K562 (cell line): ENCODE data around the gene TRPM2. TPM values are rescaled to one million over a fixed set of nuclear protein-coding genes. Genes with fewer than 3 reads are reported as not detected.

ENCODE experiments used
- ATAC-seq: fragments of 200-7000 bp; cut with Tn5 transposase; 3 replicates; pipeline ENCODE4 v1.9.1; 2020; ENCODE audit warnings: moderate library complexity
- BruUV-seq: library from RNA; stranded (reverse); fragments of 400-500 nt; replicated peaks from 2 replicates; lab custom pipeline; 2021; lab: Mats Ljungman, UMichigan
- CTCF ChIA-PET: fragments of 300-600 bp; formaldehyde crosslinking; extraction: SDS; loops from one replicate; lab custom pipeline; 2021; ENCODE audit warnings: low intra/inter-chr PET ratio; lab: Yijun Ruan, JAX
- POLR2A ChIA-PET: fragments of 300-600, 350-650 bp; sonication (Branson Sonifier 250); formaldehyde crosslinking; extraction: SDS; loops from one replicate; lab custom pipeline; 2021; ENCODE audit warnings: antibody characterized with exemption, inconsistent platforms; lab: Yijun Ruan, JAX
- DNase-seq, 4 experiments: peaks; one replicate each; pipeline versions ENCODE4 v3.0.0 to v3.0.0-alpha.2; 2011 to 2018; ENCODE audit warnings: low spot score in 3 of 4, mixed read lengths in 3 of 4; ENCODE audit errors: extremely low read depth in 1 of 4
- FAIRE-seq: peaks from 2 replicates; lab custom pipeline; 2011; peaks lifted over from hg19 to GRCh38; lab: Jason Lieb, UNC
- H2AFZ ChIP-seq: 2 replicates; pipeline ENCODE4 v1.6.0; 2011; ENCODE audit warnings: low read depth, low read length, control low read depth, inconsistent platforms
- H3K27ac ChIP-seq: fragments of 200-600 bp; 3 replicates; pipeline ENCODE4 v1.8.0; 2011; ENCODE audit warnings: low read depth, mild to moderate bottlenecking, control low read depth, inconsistent platforms, low read length, moderate library complexity, mixed read lengths; ENCODE audit errors: extremely low read depth
- H3K27me3 ChIP-seq, 2 experiments: fragments of 300-600 bp in 1 of 2; 2 replicates in 1 of 2; 3 replicates in 1 of 2; pipeline versions ENCODE4 v1.6.0 to v1.8.0; 2011; ENCODE audit warnings: inconsistent platforms in 2 of 2, low read length in 2 of 2, mild to moderate bottlenecking in 1 of 2, mixed read lengths in 1 of 2, moderate library complexity in 1 of 2; ENCODE audit not compliant: control insufficient read depth in 2 of 2, insufficient read depth in 2 of 2
- H3K36me3 ChIP-seq: fragments of 300-600 bp; 3 replicates; pipeline ENCODE4 v1.8.0; 2011; ENCODE audit warnings: mild to moderate bottlenecking, low read length, inconsistent platforms; ENCODE audit not compliant: control insufficient read depth, insufficient read depth
- H3K4me1 ChIP-seq, 2 experiments: fragments of 200-600 bp in 1 of 2; replicated peaks in 1 of 2; 2 replicates in 1 of 2; 3 replicates in 1 of 2; pipeline versions ENCODE4 v1.5.1 to v1.8.0; 2011; ENCODE audit warnings: inconsistent platforms in 2 of 2, low read length in 2 of 2, mild to moderate bottlenecking in 1 of 2, mixed read lengths in 1 of 2, moderate library complexity in 1 of 2; ENCODE audit not compliant: control insufficient read depth in 2 of 2, insufficient read depth in 2 of 2
- H3K4me2 ChIP-seq: 2 replicates; pipeline ENCODE4 v1.6.1; 2011; ENCODE audit warnings: low read length, control low read depth, inconsistent platforms, mixed read lengths; ENCODE audit not compliant: insufficient read depth
- H3K4me3 ChIP-seq: fragments of 200-600 bp; sonication (generic), shearing (Covaris generic); 2 replicates; pipeline ENCODE4 v1.5.1; 2016; ENCODE audit warnings: control low read depth, inconsistent platforms
- H3K79me2 ChIP-seq: fragments of 200-600 bp; 3 replicates; pipeline ENCODE4 v1.8.0; 2011; ENCODE audit warnings: low read length, inconsistent platforms; ENCODE audit not compliant: control insufficient read depth, insufficient read depth
- H3K9ac ChIP-seq, 2 experiments: 2 replicates each; pipeline versions ENCODE4 v1.6.0 to v1.6.1; 2011; ENCODE audit warnings: low read depth in 2 of 2, low read length in 2 of 2, control low read depth in 1 of 2, inconsistent platforms in 1 of 2, mild to moderate bottlenecking in 1 of 2, mixed read lengths in 1 of 2; ENCODE audit not compliant: insufficient read depth in 1 of 2
- H3K9me1 ChIP-seq: one replicate; pipeline ENCODE4 v1.6.0; 2011; ENCODE audit warnings: inconsistent platforms, mild to moderate bottlenecking, low read length, moderate library complexity; ENCODE audit not compliant: control insufficient read depth, insufficient read depth
- H3K9me3 ChIP-seq: replicated peaks from 2 replicates; pipeline ENCODE4 v1.5.1; 2011; ENCODE audit warnings: low read depth, low read length, inconsistent platforms; ENCODE audit not compliant: control insufficient read depth, insufficient read depth
- H4K20me1 ChIP-seq: replicated peaks from 2 replicates; pipeline ENCODE4 v1.6.1; 2011; ENCODE audit warnings: low read length, inconsistent platforms, mixed read lengths; ENCODE audit not compliant: control insufficient read depth, insufficient read depth
- BRD9 ChIP-seq: fragments of 450-650 bp; IDR thresholded peaks from 2 replicates; pipeline ENCODE4 v1.6.1; 2018; ENCODE audit warnings: low read depth; ENCODE audit not compliant: partially characterized antibody
- CBX3 ChIP-seq, 2 experiments: IDR thresholded peaks; 1 replicate in 1 of 2; 2 replicates in 1 of 2; pipeline ENCODE4 v1.6.1; 2012; ENCODE audit warnings: inconsistent platforms in 2 of 2, low read length in 2 of 2, borderline replicate concordance in 1 of 2, control low read depth in 1 of 2
- COPS2 ChIP-seq: fragments of 450-650 bp; conservative IDR thresholded peaks from 2 replicates; pipeline ENCODE4 v1.6.1; 2016; ENCODE audit warnings: mild to moderate bottlenecking, moderate library complexity
- CTCF ChIP-seq, 3 experiments: IDR thresholded peaks in 2 of 3; conservative IDR thresholded peaks in 1 of 3; 2 replicates each; pipeline ENCODE4 v1.5.1; 2011 to 2012; ENCODE audit warnings: low read length in 3 of 3, mild to moderate bottlenecking in 3 of 3, control low read depth in 2 of 3, improper control_type of control experiment in 1 of 3, inconsistent platforms in 1 of 3, low read depth in 1 of 3, mixed read lengths in 1 of 3, moderate library complexity in 1 of 3; ENCODE audit not compliant: insufficient read depth in 2 of 3
- ETS2 ChIP-seq: IDR thresholded peaks from 2 replicates; pipeline ENCODE4 v1.6.1; 2016; ENCODE audit warnings: borderline replicate concordance, missing genetic modification characterization, mild to moderate bottlenecking, moderate library complexity, missing compliant biosample characterization; ENCODE audit not compliant: poor library complexity, severe bottlenecking
- GMEB1 ChIP-seq: fragments of 250-450 bp; sonication (Bioruptor Pico); IDR thresholded peaks from 2 replicates; pipeline ENCODE4 v1.4.0; 2020; ENCODE audit warnings: mild to moderate bottlenecking
- PHF20 ChIP-seq: fragments of 450-650 bp; IDR thresholded peaks from 2 replicates; pipeline ENCODE4 v1.6.1; 2018; ENCODE audit not compliant: partially characterized antibody
- SMARCB1 ChIP-seq: IDR thresholded peaks from 2 replicates; pipeline ENCODE4 v1.6.1; 2011; ENCODE audit warnings: improper control_type of control experiment, low read depth; ENCODE audit not compliant: insufficient read length
- XRCC5 ChIP-seq: fragments of 200-400 bp; formaldehyde crosslinking; IDR thresholded peaks from 2 replicates; pipeline ENCODE4 v1.6.1; 2017; ENCODE audit warnings: low read depth, mild to moderate bottlenecking, low read length
- ZNF41 ChIP-seq: fragments of 250-450 bp; sonication (Bioruptor Pico); conservative IDR thresholded peaks from 2 replicates; pipeline ENCODE4 v1.4.0; 2020; ENCODE audit warnings: mild to moderate bottlenecking
- ZNF511 ChIP-seq: sonication (generic); formaldehyde crosslinking; IDR thresholded peaks from 2 replicates; pipeline ENCODE4 v1.8.0; 2022; ENCODE audit warnings: mild to moderate bottlenecking, missing genetic modification reagents
- ZNF696 ChIP-seq: fragments of 250-450 bp; sonication (Bioruptor Pico); conservative IDR thresholded peaks from 2 replicates; pipeline ENCODE4 v1.4.0; 2020; ENCODE audit warnings: mild to moderate bottlenecking, moderate library complexity
- ZNF766 ChIP-seq: fragments of 200-800 bp; sonication (Bioruptor generic); conservative IDR thresholded peaks from 2 replicates; pipeline ENCODE4 v1.6.1; 2016; ENCODE audit warnings: missing genetic modification characterization, missing compliant biosample characterization
- WGBS: fragments of 100-300 bp; shearing (Covaris generic); methylation state at CpG from one replicate; pipeline ENCODE4 v1.1.6; 2016; ENCODE audit warnings: low coverage, mixed read lengths; ENCODE audit not compliant: insufficient coverage; ENCODE audit errors: missing lambda C conversion rate; 5-methylcytosine and 5-hydroxymethylcytosine counted together
- in situ Hi-C: fragments of 300-500 bp; cut with MboI; formaldehyde crosslinking; loops from 4 replicates; pipeline ENCODE4 v1.15.0; 2018; ENCODE audit warnings: inconsistent platforms, mixed read lengths
- intact Hi-C: fragments of 100-400 bp; cut with micrococcal nuclease; formaldehyde crosslinking; loops from 2 replicates; pipeline ENCODE4 v1.14.2; 2022
- polyA plus RNA-seq, 8 experiments: library from polyadenylated mRNA; depleted of rRNA in 4 of 8; stranded (reverse) in 5 of 8; unstranded in 3 of 8; fragments of >200 nt; fragmentation: Nextera tagmentation in 2 of 8; fragmentation: Illumina TruSeq in 1 of 8; extraction: Ambion mirVana in 2 of 8; extraction: Trizol in 1 of 8; gene quantifications; 2 replicates each; pipeline versions ENCODE4 v1.2.1 to v1.2.3, GENCODE V29; 2011 to 2014; ENCODE audit warnings: inconsistent platforms in 1 of 8, missing spikeins in 1 of 8
- total RNA-seq, 7 experiments: library from RNA; depleted of rRNA in 6 of 7; stranded (reverse); fragments of >200 nt in 6 of 7; fragmentation: Illumina TruSeq in 2 of 7; extraction: Trizol in 2 of 7; gene quantifications; 2 replicates each; pipeline versions ENCODE4 v1.2.1 to v1.2.3, GENCODE V29; 2011 to 2021; ENCODE audit warnings: low replicate concordance in 1 of 7
- TF ChIP-seq, protein P1 (sequence below): fragments of 250-450 bp; sonication (Bioruptor Pico); IDR thresholded peaks from 2 replicates; pipeline ENCODE4 v1.8.0; 2022; ENCODE audit warnings: moderate library complexity, mild to moderate bottlenecking, inconsistent platforms
- TF ChIP-seq, protein P2 (sequence below): fragments of 200-800 bp; sonication (Bioruptor generic); IDR thresholded peaks from 2 replicates; pipeline ENCODE4 v1.6.1; 2017; ENCODE audit warnings: missing genetic modification characterization, missing compliant biosample characterization

TRPM2 gene
- total and polyA plus RNA-seq, 9 of the 15 experiments (the other 6 are each of a cell fraction or from before 2014, with no cell fraction given), result 0.33 to 2.1 (median 0.98) TPM; not detected in 2

DNA sequence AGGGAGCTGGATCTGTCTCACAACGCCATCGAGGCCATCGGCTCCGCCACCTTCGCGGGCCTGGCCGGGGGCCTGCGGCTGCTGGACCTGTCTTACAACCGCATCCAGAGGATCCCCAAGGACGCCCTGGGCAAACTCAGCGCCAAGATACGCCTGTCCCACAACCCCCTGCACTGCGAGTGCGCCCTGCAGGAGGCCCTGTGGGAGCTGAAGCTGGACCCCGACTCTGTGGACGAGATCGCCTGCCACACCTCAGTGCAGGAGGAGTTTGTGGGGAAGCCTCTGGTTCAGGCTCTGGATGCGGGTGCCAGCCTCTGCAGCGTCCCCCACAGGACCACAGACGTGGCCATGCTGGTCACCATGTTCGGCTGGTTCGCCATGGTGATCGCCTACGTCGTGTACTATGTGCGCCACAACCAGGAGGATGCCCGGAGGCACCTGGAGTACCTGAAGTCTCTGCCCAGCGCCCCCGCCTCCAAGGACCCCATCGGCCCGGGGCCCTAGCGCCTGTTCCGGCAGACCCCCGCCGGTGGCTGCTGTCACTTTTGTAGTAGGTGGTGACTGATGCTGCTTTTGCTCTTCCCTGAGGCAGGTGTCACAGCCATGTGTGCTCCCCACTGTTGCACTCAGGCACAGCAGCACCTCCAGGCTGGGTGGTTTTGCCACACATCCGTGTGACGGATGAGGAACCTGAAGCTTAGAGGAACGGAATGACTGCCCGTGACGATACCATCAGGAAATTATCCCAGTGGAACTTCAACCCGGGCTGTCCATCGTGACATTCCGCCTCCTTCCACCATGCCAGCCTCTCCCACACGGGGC lies 103.7 kb downstream of the TRPM2 start:
- Histone ChIP-seq H3K36me3 (no peaks in the 10 kb centered on the region), H3K4me3 (no peak overlapping the region), H3K4me2 (no peak overlapping the region), H2AFZ (no peak overlapping the region), H3K27me3 (peaks cover 12 to 57% of the 10 kb centered on the region in 2 experiments; a peak in 4 of 5 replicates), H3K79me2 (no peaks in the 10 kb centered on the region), H3K27ac (no peak overlapping the region), H3K9ac (no peak overlapping the region), H3K9me3 (no peaks in the 10 kb centered on the region), H4K20me1 (peaks cover 7% of the 10 kb centered on the region; the same call in 1 of the 2 replicates), H3K4me1 (peaks cover 0 to 27% of the 10 kb centered on the region in 2 experiments; a peak in 1 of 5 replicates), H3K9me1 (no peaks in the 10 kb centered on the region)
- intact Hi-C loops (no loop called here), in situ Hi-C loops (no loop called here)
- CTCF ChIA-PET, result no interaction called here
- no peak for FAIRE-seq
- POLR2A ChIA-PET, result interaction anchor here (0.6 to 1.1 kb wide), 2 partner anchors 21 to 138 kb away, joined by 3 read pairs; no protein-coding TSS in a partner anchor
- no TSS peak for BruUV-seq
- DNase-seq, result no peak
- WGBS, result 23% methylated on average over 44 of the region's 44 CpGs
- ATAC-seq, result no peak
- TF ChIP-seq SMARCB1, result no peak
- no peak for TF ChIP-seq COPS2
- no peak for TF ChIP-seq ZNF511
- no peak for TF ChIP-seq GMEB1 (CRISPR knock-in tag)
- TF ChIP-seq ZNF696 (CRISPR knock-in tag), result no peak
- no peak for TF ChIP-seq CTCF (IDR thresholded peaks at IDR 0.05 in 2 of 3, conservative IDR thresholded peaks at IDR 0.05 in 1 of 3; ENCODE audit: insufficient read depth in 2 of 3, low read depth in 1 of 3, low read length in 3 of 3)
- no peak for TF ChIP-seq ETS2 (tag)
- no peak for TF ChIP-seq BRD9
- no peak for TF ChIP-seq CBX3 (IDR thresholded peaks at IDR 0.05; ENCODE audit: borderline replicate concordance in 1 of 2, low read length in 2 of 2)
- no peak for TF ChIP-seq ZNF766 (CRISPR knock-in tag)
- TF ChIP-seq, protein P1, sequence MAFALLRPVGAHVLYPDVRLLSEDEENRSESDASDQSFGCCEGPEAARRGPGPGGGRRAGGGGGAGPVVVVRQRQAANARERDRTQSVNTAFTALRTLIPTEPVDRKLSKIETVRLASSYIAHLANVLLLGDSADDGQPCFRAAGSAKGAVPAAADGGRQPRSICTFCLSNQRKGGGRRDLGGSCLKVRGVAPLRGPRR (CRISPR knock-in tag), result no peak
- no peak for TF ChIP-seq XRCC5
- TF ChIP-seq, protein P2, sequence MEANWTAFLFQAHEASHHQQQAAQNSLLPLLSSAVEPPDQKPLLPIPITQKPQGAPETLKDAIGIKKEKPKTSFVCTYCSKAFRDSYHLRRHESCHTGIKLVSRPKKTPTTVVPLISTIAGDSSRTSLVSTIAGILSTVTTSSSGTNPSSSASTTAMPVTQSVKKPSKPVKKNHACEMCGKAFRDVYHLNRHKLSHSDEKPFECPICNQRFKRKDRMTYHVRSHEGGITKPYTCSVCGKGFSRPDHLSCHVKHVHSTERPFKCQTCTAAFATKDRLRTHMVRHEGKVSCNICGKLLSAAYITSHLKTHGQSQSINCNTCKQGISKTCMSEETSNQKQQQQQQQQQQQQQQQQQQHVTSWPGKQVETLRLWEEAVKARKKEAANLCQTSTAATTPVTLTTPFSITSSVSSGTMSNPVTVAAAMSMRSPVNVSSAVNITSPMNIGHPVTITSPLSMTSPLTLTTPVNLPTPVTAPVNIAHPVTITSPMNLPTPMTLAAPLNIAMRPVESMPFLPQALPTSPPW, result no peak
- no peak for TF ChIP-seq ZNF41 (CRISPR knock-in tag)
- TF ChIP-seq PHF20, result no peak
